Non-pigmented ciliary epithelial cell (primary cell): ENCODE measurements around the gene GOLGA6L7.
A peak's percentile ranks its signal among the peaks of the same experiment; 100 is the strongest.
"Not testable (repeated sequence)": the region's sequence is repeated elsewhere in the genome, so short reads cannot be mapped to it uniquely, and the experiment has no call there.

Experiments
- DNase-seq: peaks from one replicate; pipeline ENCODE4 v3.0.0-alpha.2; 2010; ENCODE audit warnings: low read depth

Gene GOLGA6L7, protein sequence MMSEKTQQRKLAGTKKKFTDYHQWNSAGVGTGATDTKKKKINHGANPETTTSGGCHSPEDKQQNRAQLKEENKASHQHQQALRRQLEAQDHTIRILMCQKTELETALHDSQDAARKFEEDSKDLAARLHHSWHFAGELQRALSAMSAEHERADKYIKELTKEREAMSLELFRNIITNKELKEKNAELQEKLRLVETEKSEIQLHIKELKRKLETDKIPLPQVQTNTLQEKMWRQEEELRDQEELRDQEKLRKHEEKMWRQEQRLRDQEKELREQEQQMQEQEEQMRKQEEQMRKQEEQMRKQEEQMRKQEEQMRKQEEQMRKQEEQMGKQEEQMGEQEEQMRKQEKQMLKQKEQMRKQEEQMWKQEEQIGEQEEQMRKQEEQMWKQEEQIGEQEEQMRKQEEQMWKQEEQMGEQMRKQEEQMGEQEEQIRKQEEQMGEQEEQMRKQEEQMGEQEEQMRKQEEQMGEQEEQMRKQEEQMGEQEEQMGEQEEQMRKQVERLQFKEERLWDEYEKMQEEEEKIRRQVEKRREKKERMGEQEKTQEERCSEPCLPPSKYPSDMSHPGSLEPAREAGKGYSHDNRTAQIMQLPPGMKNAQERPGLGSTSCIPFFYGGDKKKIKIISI

DNA sequence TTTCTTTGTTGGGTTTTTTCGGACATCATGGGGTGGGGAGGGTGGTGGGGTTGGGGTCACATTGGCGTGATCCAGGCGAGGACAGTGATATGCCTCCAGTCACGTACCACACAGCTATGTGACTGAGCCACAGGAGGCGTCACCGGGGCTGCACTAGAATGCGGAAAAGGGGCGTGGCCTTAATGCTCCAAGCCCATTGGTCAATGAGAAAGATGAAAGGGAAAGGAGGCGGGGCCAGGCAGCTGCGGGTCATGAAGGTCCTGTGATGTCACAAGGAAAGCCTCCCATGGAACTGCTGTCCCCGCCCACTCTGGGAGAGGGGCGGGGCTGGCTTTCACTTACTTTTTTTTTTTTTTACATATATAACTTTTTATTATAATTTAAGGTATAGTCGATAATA lies at the start of gene GOLGA6L7:
Gene GOLGA6L7, minus strand, starts transcription at position 124 of the 400 bp plus-strand sequence. Its CDS starts 95 bp downstream, at position 29.
- not testable (repeated sequence) for DNase-seq

DNA sequence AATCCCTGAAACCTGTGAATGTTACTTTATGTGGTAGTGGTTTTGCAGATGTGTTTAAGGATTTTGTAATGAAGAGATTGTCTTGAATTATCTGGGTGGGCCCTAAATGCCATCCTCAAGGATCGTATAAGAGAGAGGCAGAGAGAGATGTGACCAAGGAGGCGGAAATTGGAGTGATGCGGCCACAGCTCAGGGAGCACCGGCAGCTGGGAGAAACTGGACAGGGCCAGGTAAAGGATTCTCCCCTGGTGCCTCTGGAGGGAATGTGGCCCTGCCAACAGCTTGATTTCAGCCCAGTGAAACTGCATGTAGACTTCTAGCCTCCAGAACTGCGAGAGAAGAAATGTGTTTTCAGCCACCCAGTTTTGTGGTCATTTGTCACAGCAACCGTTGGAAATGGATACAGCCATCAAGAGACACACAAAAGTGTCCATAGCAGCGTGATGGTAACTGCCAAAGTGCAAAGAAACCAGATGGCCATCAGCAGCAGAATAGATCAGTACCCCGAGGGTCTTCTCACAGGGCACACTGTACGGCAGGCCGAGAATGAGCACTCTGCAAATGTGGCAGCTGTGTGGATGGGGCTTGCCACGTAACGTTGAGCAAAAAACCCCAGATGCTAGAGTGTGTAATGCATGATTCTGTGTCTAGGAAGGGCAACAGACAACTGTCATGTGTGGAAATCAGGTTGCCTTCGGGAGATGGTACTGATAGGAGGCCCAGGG lies 49.6 kb upstream of the GOLGA6L7 start:
- no peak for DNase-seq

DNA sequence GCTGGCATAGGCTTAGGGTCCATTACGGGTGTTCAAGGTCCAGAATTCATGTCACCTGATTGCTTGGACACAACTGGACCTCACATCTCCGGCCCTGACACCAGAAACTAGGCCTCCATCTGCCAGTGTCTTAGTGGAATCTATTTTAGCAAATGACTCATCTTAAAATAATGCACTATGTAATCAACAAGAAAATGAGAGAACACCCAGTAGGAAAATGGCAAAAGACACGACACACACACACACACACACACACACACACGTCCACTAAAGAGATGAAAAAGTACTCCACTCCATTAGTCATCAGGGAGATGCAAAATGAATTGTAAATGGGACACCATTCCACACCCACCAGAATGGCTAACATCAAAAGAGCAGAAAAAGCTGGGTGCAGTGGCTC lies 48.5 kb upstream of the GOLGA6L7 start:
- peak; percentile 83 for DNase-seq

DNA sequence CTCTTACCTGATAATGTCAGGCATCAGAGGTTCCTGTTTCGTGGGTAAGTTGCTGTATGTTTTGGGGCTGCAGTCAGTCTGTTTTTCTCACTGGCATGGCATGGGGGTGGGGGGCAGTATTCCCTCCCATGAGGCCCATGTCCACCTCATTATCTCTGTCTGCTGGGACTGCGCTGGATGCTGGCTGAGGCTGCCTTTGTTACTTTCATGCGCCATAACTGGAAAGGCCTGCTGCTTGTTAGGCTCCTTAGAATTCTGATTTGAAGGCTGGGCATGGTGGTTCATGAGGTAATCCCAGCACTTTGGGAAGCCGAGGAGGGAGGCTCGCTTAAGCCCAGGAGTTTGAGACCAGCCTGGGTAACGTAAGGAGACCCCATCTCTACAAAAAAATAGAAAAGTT lies 47.1 kb upstream of the GOLGA6L7 start:
- DNase-seq: no peak

DNA sequence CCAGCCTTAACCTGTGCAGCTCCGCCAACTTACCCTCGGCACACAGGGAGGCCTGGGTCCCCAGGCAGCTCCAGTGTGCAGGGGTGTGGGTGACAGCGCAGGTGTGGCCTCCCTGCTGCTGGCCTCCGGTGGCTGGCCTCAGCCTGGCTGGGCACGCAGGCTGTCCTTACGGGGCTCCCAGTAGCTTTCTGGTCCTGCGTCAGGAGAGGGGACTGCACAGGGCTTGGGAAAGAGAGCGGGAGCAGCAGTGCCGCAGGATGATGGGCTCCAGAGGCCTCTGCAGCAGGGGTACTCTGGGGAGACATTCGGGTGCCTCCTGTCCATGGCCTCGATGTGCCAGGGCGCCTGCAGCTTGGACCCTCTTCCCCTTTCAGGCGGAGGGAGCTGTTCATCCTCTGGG lies 46.7 kb upstream of the GOLGA6L7 start:
- DNase-seq: no peak

DNA sequence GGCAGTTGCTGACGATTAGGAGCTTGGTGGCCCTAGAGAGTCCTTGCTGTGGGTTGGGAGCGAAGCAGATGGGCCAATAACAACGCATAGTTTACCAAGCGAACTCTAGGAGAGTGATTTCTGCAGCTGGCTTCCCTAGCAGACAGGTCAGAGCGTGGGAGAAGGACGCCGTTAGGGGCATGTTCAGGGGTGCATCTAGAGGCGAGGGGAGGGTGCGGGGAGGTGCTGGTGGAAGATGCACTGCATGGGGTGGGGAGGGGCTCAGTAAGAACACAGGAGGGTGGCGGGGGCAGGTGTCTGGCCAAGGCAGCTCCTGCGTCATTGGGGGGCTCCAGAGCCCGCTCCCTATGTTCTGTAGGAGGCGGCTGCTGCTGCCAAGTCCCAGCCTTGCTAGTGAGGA lies 46.2 kb upstream of the GOLGA6L7 start:
- no peak for DNase-seq

DNA sequence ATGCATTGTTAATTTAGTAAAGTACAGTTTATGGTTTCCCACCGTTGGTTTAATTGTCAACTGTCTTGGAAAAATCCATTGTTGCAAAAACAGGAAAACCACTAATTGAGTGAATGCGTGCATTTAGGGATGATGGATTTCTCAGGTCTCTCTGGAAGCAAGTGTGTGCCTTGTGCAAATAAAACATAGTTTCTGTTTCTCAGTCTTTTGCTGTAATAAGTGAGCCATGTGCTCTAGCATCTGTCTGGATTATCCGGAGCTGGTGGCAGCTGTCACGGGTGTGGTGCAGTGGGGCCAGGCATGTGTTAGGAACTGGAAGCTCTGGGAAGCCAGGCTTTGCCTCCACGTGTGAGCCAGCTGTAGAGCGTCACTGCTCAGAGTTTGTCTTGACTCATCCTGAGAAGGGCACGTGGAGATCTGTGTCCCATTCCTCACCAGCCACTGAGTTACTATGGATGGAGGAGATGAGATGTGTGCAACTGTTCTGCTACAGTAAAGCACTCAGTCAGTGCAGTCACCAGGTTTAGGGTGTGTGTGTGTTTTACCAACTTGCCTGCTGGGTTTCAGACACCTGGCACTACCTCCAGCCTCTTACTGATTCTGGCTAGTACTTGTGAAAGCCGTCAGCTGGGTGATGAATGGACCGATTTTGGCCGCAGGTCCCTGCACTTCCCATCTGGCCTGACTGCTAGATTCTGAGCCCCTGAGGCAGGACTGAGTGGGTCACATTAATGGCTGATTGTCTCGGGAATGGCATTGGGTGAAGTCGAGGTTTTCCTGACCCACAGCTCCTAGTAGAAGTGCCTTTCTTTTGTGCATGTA lies 44.6 kb upstream of the GOLGA6L7 start:
- DNase-seq: no peak

DNA sequence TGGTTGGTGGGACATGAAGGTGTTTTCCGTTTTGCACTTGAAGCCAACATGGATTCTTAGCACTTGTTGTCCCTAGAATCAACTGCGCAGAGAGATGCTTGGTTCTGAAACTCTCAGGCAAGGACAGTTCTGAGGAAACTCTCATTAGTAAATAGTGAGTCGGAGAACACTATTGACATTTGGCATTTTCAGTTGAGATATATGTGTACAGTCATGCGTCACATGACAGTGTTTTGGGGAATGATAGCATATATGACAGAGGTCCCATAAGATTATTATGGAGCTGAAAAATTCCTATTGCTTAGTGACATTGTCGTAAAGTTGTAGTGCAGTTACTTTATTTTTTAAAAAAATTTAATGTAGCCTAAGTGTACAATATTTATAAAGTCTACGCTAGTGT lies 43.1 kb upstream of the GOLGA6L7 start:
- DNase-seq: no peak

DNA sequence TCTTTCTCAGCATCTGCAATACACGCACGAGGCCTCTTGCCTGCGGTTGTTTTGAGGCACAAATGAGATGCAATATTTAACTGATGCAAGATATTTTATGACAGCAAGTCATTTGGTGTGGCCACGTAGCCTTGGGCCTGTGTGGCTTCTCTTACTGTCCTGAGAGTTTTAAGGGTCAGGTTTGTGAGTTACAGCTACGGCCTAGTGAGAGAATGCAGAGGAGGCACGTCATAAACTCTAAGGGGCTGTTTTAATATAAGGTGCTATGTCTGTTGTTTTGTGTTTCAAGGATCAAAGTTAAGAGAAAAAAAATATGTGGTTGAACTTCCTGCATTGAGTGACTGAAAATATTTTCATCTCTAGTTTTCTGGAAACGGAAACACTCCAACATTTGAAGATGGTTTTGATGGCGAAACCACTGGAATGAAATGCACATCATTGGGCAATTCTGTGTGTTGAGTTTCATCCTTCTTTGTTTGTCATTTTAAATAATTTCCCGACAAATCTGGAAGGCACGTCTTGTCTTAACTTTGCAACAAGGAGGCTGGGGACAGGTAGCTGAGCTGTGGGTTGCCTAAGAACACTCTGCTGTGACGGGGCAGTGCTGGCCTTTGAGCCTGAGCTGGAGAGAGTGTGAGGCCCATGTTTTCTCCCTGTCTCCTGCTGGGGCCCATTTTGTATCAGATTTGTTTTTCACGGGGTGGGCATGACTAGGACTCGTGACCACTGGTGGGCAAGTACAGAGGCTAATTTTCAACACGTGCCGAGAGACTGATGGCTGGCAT lies 42.5 kb upstream of the GOLGA6L7 start:
- no peak for DNase-seq

DNA sequence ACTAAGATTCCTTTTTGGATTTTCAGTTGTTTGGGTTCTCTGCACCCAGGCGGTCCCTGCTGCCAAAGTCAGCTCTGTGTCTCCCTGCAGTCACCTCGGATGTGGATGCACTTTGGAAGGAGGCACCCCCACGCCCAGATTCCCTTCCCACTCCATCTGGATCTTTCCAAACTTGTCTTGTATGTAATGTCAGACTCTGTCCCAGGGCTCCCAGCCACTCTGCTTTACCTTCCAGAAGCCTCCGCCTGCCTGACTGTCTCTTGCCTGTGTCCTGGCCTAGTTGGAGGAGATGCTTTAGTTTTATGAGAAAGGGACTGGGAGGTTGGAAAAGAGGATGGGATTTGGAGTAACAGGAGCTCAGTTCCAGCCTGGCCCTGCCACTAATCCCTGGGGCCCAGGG lies 41.8 kb upstream of the GOLGA6L7 start:
- not testable (repeated sequence) for DNase-seq

DNA sequence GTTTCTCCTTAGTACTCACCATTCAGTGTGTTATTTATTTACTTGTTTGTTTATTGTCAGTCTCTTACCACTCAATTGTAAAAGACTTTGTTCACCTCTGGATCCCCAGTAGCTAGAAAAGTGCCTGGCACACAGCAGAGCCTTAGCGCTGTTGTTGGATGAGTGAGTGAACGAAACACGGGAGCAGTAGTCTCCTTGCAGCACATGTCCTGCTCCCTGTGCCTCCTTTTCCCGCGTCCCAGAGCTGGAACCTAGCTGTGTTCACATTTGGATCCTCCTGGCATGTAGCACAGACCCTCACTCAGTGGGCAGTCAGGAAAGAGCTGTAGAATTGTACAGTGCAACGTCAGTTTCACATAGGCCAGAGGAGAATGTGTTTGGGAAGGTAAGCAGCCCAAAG lies 41.4 kb upstream of the GOLGA6L7 start:
- DNase-seq: not testable (repeated sequence)

DNA sequence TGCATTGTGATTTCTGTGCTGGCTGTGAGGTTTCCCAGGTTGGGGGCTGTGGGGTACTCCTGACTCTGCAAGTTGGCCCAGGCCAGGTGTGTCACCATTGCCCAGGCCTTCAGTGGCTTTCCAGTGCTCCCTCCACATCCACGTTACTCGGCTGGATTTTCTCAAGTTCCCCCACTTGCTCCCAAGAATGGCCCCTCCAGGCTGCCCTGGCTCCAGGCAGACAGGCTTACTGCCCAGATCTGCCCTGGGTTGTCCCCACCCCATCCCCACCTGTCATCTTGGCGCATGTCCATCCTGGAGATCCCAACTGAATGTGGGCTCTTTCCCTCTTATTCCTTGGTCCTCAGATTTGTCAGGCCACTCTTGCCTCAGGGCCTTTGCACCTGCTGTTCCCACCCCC lies 40.9 kb upstream of the GOLGA6L7 start:
- DNase-seq: no peak

DNA sequence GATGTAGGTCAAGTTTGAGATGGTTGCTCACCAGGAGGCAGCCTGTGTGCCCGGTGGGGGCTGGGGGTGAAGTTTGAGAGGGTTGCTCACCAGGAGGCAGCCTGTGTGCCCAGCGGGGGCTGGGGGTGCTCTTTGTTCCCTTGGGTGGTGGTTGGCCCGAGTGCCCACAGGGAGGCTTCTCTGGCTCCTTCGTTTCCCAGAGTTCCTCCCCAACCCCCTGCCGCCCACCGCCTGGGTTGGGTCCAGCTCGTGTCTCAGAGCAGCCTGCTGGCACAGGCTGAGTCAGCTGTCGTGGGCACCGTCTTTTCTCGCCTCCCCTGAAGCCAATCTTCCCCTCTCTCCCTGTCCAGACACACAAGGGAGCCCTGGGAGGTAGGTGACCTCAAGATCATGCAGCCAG lies 40.5 kb upstream of the GOLGA6L7 start:
- DNase-seq: no peak

DNA sequence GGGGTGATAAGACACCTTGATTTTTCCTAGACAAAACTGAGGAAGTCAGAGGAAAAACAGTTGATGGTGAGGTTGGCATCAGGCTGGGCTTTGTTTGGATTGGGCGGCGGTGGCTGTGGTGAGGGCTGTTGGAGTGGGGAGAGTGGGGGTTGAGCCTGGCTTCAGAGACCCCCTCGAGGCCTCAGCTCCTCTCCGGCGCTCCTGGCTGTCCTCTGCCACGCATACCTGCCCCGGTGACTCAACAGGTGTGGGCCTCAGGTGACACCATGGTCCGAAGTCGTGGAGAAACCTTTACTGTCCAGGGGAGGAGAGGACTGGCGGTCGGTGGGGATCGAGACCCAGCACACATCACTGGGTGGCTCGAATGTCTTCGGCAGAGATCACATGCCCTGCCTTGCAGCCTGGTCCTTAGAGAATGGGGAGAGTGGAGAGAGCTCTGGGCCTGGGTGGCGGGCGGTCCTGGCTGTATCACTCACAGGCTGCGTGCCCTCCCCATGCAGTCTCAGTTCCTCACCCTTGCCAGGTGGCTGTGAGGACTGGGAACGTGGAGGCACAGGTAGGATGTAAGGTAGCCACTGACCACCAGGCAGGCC lies 40.0 kb upstream of the GOLGA6L7 start:
- no peak for DNase-seq

DNA sequence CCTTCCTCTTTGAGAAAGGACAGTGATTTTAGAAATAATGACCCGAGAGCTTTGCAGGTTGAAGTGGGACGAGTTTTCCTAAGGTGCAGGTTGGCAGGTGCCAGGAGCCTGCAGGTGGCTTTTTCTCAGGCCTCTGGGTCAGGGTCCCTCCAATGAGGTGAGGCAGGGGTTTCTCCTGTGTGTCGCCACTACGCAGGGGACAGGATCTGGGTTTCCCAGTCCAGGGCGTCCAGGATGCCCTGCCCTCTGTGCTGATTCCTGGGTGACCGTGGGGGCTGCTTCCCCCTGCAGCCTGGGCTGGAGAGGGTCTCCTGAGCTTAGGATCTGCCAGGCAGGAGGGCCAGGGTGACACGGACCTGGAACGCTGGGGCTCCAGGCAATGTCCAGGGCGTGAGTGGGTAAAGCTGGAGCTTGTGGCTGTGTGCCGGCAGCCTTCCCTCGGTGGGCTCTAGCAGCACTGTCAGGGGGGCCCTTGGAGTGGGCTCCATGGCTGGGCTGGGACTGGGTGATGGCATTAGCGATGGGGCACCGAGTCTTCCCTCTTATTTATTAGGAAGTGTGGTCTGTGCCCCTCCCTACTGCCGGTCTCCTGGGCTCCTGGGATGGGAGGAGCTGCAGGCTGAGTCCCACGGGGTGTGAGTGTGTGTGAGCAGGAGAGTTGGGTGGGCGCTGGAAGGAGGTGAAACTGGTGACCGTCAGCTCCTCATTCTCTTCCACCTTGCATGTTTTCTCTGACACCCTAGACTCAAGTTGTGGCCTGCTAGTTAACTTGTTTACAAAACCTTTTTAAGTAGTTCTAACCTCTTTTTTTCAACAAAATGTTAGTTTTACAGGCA lies 39.1 kb upstream of the GOLGA6L7 start:
- DNase-seq: no peak

DNA sequence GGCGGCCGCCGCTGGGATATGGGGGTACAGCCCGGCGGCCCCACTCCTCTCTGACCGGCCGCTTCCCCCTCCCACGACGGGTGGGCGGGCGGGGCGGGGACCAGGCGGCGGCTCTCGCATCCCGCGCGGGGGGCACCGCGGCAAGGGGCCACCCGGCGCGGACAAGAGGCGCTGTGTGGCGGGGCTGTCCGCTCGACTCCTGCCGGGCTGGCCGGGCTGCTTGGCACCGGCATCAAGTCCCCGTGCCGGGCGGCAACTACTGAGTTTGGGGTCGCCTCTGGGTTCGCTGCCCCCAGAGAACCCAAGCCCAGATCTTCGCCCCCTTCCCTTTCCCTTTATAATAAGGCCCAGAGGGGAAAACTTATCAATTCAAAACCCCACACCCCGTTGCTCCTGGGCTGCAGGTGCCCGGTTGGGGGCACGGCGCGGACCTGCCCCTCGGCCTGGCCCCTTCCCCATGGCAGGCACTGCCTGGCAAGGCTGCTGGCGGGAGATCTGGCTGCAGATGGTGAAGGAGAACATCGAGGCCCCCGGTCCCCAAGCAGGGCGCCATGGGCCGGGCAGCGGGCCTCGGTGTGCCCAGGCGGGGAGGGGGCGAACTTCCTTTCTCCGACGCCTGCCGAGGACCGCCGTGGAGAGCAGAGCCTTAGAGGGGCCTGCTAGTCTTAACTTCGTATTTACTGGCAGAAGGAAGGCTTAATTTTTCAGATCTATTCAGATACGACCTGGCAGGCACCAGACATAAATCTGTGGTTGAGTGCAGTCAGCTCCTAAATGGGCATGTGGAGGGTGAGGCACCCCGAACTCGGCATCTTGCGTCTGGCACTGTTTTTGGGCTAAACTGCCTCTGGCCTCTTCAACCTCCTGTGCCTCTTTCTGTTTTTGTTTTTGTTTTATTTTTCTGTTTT lies 38.2 kb upstream of the GOLGA6L7 start:
- no peak for DNase-seq

DNA sequence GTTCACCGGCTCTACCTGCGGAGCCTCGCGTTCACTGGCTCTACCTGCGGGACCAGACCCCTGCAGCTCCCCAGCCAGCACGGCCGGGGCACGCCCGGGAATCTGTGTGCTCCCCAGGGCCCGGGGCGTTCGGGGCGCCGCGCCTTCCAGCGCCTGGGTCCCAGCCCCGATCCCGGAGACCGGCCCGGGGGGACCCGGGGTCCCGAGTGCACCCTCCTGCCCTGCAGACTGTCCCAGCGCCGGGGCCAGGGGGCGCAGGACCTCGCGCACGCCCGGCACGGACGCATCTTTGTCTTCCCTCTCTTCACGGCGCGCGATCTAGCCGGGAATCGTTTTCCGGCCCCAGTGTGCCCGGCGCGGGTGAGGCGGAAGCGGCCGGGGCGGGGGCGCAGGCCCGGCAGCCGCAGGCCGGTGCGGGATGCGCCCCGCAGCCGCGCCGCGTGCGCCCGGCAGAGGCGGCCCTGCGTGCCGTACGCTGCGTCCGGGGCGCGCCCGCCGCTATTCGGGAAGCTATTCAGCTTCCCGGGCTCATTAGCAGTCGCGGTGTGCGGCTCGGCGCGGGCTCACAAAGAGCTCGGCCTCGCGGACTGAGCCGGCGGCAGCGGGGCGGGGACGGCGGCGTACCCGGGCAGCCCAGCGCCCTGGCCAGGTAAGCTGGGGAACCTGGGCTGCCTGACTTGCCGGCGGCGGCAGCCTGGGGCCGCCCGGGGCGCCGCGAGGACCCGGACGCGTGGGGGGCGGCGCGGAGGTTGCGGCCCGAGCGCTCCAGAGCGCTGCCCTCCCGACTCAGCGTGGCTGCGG lies 37.4 kb upstream of the GOLGA6L7 start, which contains the start of gene APBA2:
Gene APBA2, plus strand, starts transcription at position 345 of the 801 bp plus-strand sequence. CDS start 167,911 bp downstream, outside the sequence.
- DNase-seq: no peak

DNA sequence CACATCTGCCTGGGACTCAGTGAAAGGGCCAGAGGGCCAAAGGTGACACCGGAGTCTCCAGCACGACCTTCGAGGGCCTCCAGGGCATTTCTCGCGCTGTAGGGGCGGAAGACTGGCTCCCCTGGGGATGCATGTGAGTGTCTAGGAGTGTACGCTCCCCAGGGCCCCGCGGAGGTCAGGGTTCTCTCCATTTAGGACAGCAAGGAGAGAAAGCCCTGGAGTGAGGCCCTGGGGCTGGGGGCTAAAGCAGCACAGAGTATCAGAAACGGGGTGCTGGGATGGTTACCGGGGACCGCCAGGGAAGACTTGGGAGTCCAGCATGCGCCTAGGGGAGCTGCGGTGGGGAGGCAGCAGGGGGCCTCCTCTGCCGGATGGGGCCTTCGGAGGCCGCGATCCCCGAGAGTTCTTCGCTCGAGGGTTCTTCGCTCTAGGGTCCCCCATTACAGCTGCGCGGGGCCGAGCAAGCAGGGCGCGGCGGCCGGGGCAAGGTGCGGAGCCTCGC lies 36.7 kb upstream of the GOLGA6L7 start:
- no peak for DNase-seq
